ENCODE data around the gene ATXN7. TPM values are rescaled to one million over a fixed set of nuclear protein-coding genes. Genes with fewer than 3 reads are reported as not detected.

ATXN7 gene
- polyA plus RNA-seq, 3 donors = 2.7 to 29.5 (median 3.2) TPM

GRCh38 chr3:63900459-63900858, 36.8 kb downstream of the ATXN7 start:
- Mint-ChIP-seq H3K9me3 (peaks cover 0 to 1% (median 0%) of the 10 kb centered on the region in 7 donors), H3K27me3 (ENCODE audit: low read depth in 3 of 3) (no peaks in the 10 kb centered on the region), H3K36me3 (peaks cover 49 to 50% of the 10 kb centered on the region in 2 donors), H3K4me3 (no peak overlapping the region), H3K4me1 (peaks cover 23% of the 10 kb centered on the region), H3K27ac (peak overlapping the region in 5 of 7 donors; percentile 3 to 59 (median 42))
- H3K27me3 ChIP-seq (ENCODE audit: control insufficient read depth in 2 of 2, insufficient read depth in 2 of 2, low read length in 2 of 2) = no peaks in the 10 kb centered on the region
- H3K4me1 ChIP-seq (ENCODE audit: control insufficient read depth in 1 of 2, insufficient read depth in 2 of 2, low read length in 2 of 2) = peaks cover 0 to 20% of the 10 kb centered on the region in 2 donors
- H3K9me3 ChIP-seq (replicated peaks in 1 of 2; ENCODE audit: control insufficient read depth in 1 of 2, insufficient read depth in 1 of 2, low read length in 2 of 2) = no peaks in the 10 kb centered on the region
- peaks cover 19 to 61% of the 10 kb centered on the region in 2 donors for H3K36me3 ChIP-seq (replicated peaks in 1 of 2; ENCODE audit: control insufficient read depth in 1 of 2, insufficient read depth in 2 of 2, low read length in 2 of 2)
- no peak overlapping the region for H3K4me2 ChIP-seq (replicated peaks; ENCODE audit: extremely low read depth, low read length, poor library complexity, severe bottlenecking)
- no peak overlapping the region for H2AFZ ChIP-seq (ENCODE audit: insufficient read depth, low read depth, low read length, poor library complexity, severe bottlenecking)
- peak in 2 of 3 donors; percentile 42 to 48 for DNase-seq
- no peak overlapping the region for H3K9ac ChIP-seq (ENCODE audit: insufficient read depth, low read length, poor library complexity, severe bottlenecking)
- peak overlapping the region in 1 of 2 donors; percentile 58 for H3K27ac ChIP-seq (ENCODE audit: low read depth in 1 of 2, low read length in 2 of 2)
- peaks cover 49% of the 10 kb centered on the region for H3K79me2 ChIP-seq (ENCODE audit: insufficient read depth, low read length)
- no peak for TF ChIP-seq CTCF (IDR thresholded peaks at IDR 0.05)
- intact Hi-C loops (cut with micrococcal nuclease) = no loop called here
- no peak overlapping the region for H3K4me3 ChIP-seq (replicated peaks in 1 of 3; ENCODE audit: low read depth in 2 of 3, low read length in 3 of 3)
- 36% methylated on average over 2 of the region's 2 CpGs for WGBS (ENCODE audit: insufficient coverage)
- peaks cover 56% of the 10 kb centered on the region for H4K20me1 ChIP-seq (ENCODE audit: insufficient read depth, low read length)

GRCh38 chr3:63905731-63906620, 42.3 kb downstream of the ATXN7 start:
- Histone ChIP-seq H3K9me3 (replicated peaks in 1 of 2; ENCODE audit: control insufficient read depth in 1 of 2, insufficient read depth in 1 of 2, low read length in 2 of 2) (no peaks in the 10 kb centered on the region), H3K36me3 (replicated peaks in 1 of 2; ENCODE audit: control insufficient read depth in 1 of 2, insufficient read depth in 2 of 2, low read length in 2 of 2) (peaks cover 5 to 50% of the 10 kb centered on the region in 2 donors), H3K4me1 (ENCODE audit: control insufficient read depth in 1 of 2, insufficient read depth in 2 of 2, low read length in 2 of 2) (peaks cover 10 to 17% of the 10 kb centered on the region in 2 donors), H3K27ac (ENCODE audit: low read depth in 1 of 2, low read length in 2 of 2) (no peak overlapping the region), H3K27me3 (ENCODE audit: control insufficient read depth in 2 of 2, insufficient read depth in 2 of 2, low read length in 2 of 2) (no peaks in the 10 kb centered on the region), H3K79me2 (ENCODE audit: insufficient read depth, low read length) (peaks cover 50% of the 10 kb centered on the region), H3K4me2 (replicated peaks; ENCODE audit: extremely low read depth, low read length, poor library complexity, severe bottlenecking) (no peak overlapping the region), H3K9ac (ENCODE audit: insufficient read depth, low read length, poor library complexity, severe bottlenecking) (no peak overlapping the region), H4K20me1 (ENCODE audit: insufficient read depth, low read length) (peaks cover 62% of the 10 kb centered on the region), H2AFZ (ENCODE audit: insufficient read depth, low read depth, low read length, poor library complexity, severe bottlenecking) (no peak overlapping the region), H3K4me3 (replicated peaks in 1 of 3; ENCODE audit: low read depth in 2 of 3, low read length in 3 of 3) (no peak overlapping the region)
- WGBS (ENCODE audit: insufficient coverage) = no CpG with 5 or more reads among the region's 4 CpGs
- peaks cover 0 to 3% (median 0%) of the 10 kb centered on the region in 3 donors for H3K27me3 Mint-ChIP-seq (ENCODE audit: low read depth in 3 of 3)
- DNase-seq = no peak
- no peak overlapping the region for H3K4me3 Mint-ChIP-seq
- H3K4me1 Mint-ChIP-seq = peaks cover 23% of the 10 kb centered on the region
- peaks cover 38 to 42% of the 10 kb centered on the region in 2 donors for H3K36me3 Mint-ChIP-seq
- no peak for TF ChIP-seq CTCF (IDR thresholded peaks at IDR 0.05)
- intact Hi-C loops (cut with micrococcal nuclease) = no loop called here
- H3K9me3 Mint-ChIP-seq = peaks cover 0 to 1% (median 0%) of the 10 kb centered on the region in 7 donors
- peak overlapping the region in 1 of 7 donors; percentile 33 for H3K27ac Mint-ChIP-seq
